Activated naive CD8-positive, alpha-beta T cell treated with anti-CD3 and anti-CD28 coated beads, Interleukin-2, amount 50 U/mL, for 24 hours (primary cell): ENCODE measurements around the gene NTMT2.

Source experiments
- ATAC-seq: fragments of 150-1000 bp; cut with Tn5 transposase; one replicate; pipeline ENCODE4 v1.10.0; 2021
- DNase-seq: peaks from one replicate; pipeline ENCODE4 v3.0.0; 2021
- H3K27ac Mint-ChIP-seq: one replicate; pipeline ENCODE4 v1.8.0; 2021; ENCODE audit warnings: mild to moderate bottlenecking, mixed read lengths
- H3K27me3 Mint-ChIP-seq: one replicate; pipeline ENCODE4 v1.8.0; 2021; ENCODE audit warnings: mixed read lengths
- H3K36me3 Mint-ChIP-seq: one replicate; pipeline ENCODE4 v1.8.0; 2021; ENCODE audit warnings: low read depth, mixed read lengths
- H3K4me1 Mint-ChIP-seq: one replicate; pipeline ENCODE4 v1.8.0; 2021; ENCODE audit warnings: mixed read lengths
- H3K4me3 Mint-ChIP-seq: one replicate; pipeline ENCODE4 v1.8.0; 2021; ENCODE audit warnings: mild to moderate bottlenecking, moderate library complexity, mixed read lengths
- H3K9me3 Mint-ChIP-seq: one replicate; pipeline ENCODE4 v1.8.0; 2021; ENCODE audit warnings: mixed read lengths

NTMT2 gene

DNA sequence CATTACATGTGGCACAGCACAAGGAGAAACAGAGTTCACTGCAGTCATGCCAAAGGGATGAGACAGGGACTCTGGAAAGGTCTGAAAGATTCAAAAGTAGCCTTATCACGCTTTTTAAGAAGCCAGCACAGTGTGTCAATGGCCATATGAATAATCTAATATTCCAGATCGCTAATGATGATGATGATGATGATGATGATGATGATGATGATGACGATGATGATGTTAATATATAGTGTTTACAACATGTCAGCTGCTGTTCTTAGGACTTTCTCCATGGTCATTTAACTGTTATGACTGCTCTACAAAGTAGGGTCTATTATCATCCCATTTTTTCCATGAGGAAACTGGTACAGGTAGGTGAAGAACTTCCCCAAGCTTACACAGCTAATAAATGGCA lies 64.4 kb downstream of the NTMT2 start:
- no peaks in the 10 kb centered on the region for H3K36me3 Mint-ChIP-seq
- peaks cover 32% of the 10 kb centered on the region for H3K27me3 Mint-ChIP-seq
- ATAC-seq (no peak), DNase-seq (no peak)
- H3K4me1 Mint-ChIP-seq = peaks cover 2% of the 10 kb centered on the region
- H3K4me3 Mint-ChIP-seq = no peak overlapping the region
- peaks cover 15% of the 10 kb centered on the region for H3K9me3 Mint-ChIP-seq
- no peak overlapping the region for H3K27ac Mint-ChIP-seq

DNA sequence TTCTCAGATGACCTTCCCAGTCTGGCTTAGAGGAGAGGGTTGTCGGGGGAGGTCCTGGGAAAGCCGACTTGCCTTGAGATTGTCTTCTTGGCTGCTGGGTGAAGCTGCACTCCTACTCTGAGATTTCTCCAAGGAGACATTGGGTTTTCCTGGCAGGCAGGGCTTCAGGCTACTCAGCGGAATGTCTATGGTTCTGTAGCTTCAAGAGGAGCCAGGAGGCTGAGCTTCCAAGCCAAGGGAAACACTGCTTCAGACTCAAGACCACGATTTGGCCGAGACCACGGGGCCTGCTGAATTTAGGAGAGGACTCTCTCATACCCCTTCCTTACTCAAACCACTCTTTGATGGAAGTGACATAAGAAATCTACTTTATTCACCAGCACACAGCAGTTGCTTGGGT lies 67.8 kb downstream of the NTMT2 start:
- Mint-ChIP-seq H3K9me3 (no peaks in the 10 kb centered on the region), H3K27ac (no peak overlapping the region), H3K36me3 (no peaks in the 10 kb centered on the region), H3K4me3 (no peak overlapping the region), H3K4me1 (peaks cover 2% of the 10 kb centered on the region), H3K27me3 (peaks cover 35% of the 10 kb centered on the region)
- no peak for ATAC-seq
- no peak for DNase-seq

DNA sequence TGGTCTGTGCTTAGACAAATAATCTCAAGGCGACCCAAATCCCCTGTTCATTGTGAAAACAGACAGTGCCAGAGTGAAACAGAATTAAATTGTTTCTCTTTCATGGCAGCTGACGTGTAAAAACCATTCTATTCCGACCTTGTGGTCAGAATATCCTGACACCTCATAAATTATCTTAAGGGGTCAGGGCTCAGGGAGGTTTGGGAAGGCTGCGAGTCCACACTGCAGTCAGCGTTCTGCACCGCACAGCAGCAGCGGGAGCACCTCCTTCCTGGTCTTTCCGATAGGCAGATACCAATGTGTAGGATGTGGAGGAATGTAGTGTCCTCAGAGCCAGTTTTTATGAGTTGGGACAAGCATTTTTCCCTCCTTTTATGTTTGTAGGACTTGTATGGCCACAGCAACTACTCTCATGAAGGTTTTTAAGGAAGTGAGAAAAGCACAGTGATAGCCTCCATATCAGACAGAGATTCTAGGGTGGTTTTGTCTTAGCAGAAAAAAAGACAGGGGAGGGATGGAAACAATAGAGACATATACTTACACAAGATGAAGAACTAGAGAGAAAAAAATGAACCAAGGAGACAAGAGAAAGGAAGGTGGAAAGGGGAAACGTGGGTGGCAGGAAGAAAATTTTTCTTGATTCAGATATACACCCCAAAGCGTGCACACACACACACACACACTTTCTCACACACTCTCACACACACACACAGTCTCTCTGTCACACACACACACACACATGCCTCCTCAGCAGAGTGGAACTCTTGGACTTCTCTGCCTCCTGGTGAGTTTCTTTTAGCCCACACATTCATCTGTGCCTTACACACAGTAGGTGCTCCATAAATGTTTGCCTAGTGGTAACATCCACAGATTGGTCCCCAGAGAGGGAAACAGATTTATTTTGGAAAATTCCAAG lies 68.6 kb downstream of the NTMT2 start:
- peak; percentile 52 for ATAC-seq
- Mint-ChIP-seq H3K36me3 (no peaks in the 10 kb centered on the region), H3K27me3 (peaks cover 35% of the 10 kb centered on the region), H3K27ac (no peak overlapping the region), H3K4me3 (no peak overlapping the region), H3K4me1 (peaks cover 2% of the 10 kb centered on the region), H3K9me3 (no peaks in the 10 kb centered on the region)
- no peak for DNase-seq

DNA sequence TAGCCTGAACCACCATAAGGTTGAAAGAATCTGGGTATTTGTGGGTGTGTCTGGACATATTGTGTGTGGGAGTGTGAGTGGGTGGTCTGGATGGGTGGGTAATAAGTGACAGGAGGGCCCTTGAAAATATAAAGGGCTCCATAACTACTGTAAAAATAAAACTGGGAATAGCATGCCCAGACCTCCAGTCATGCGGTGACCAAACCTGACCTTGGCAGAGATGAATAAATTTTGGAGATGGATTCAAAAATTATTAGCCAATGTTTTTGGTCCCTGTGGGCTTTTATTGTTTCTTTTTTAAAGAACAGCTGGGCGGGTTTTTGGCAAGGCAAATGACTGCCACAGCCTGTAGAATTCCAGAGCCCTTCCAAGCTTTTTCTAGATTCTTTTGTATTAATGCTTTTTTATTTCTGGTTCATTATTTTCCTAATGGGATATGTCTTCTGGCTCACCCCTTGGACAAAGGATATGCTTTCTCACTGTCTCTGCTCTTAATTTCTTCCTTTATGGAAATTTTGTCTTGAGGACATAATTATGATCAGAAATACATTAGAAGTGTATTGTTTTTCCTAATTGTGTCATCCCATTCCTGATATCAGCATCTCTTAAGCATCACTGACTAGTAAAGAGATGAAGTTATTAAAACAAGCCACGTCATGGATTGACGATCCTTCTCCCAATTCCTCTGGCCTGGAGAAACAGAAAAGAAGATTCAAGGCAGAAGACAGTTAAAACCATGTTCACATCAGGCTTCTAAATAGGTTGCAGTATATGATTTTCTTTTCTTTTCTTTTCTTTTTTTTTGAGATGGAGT lies 69.5 kb downstream of the NTMT2 start:
- peaks cover 30% of the 10 kb centered on the region for H3K27me3 Mint-ChIP-seq
- no peaks in the 10 kb centered on the region for H3K36me3 Mint-ChIP-seq
- no peaks in the 10 kb centered on the region for H3K9me3 Mint-ChIP-seq

DNA sequence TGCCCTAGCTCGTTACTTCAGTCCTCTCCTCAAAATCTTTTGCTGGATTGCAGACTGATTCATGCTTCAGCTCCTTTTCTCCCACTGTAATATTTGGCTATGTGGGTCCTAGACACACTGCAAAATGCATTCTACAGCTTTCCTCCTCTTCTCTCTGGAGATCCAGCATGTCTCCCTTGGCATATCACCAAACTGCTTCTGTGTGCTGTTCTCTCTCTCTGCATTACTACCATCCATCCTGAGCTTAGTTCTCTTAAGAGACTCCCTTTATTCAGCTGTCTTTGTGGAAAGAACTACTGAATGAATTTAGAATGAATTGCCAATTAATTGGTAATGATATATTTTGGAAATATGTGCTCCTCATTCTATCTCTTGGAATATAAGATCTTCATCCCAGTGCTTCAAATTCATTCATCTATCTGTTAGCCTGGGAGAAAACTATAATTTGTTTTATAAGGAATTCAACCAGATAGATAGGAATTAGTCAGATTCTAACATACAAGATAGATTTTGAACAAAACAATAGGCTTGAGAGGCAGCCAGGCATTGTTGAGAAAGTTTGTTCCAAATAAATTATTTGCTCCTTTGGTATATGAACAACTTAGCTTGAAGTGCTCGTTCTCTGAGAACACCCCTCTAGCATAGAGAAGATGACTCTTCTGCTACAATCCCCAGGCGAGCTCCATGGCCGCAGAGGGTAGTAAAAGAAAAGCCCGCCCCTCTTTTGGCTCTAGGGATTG lies 71.9 kb downstream of the NTMT2 start:
- peaks cover 2% of the 10 kb centered on the region for H3K4me1 Mint-ChIP-seq

More for the DNA sequence above, 69.5 kb downstream of the NTMT2 start:
- Mint-ChIP-seq H3K4me3 (no peak overlapping the region), H3K4me1 (peaks cover 2% of the 10 kb centered on the region), H3K27ac (no peak overlapping the region)
- ATAC-seq (no peak), DNase-seq (no peak)

DNA sequence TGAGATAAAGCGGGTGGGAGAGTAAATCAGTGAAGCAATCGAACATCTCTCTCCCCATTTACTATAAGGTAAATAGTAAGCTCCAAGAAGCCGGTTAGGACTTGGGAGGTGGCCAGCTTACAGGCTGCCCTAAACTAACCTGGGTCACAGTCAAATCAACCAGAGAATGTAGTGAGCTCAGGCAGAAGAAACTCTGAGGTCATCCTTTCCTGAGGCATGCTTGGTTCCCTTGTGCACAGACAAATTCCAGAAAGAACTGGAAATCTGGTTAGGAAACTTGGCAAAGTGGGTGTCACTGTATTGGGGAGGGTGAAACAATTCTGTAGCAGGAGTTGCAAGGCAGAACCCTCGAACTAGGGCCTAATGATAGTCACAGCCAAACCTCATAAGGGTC lies 72.5 kb downstream of the NTMT2 start:
- no peak overlapping the region for H3K4me3 Mint-ChIP-seq
- ATAC-seq (no peak), DNase-seq (no peak)
- H3K27ac Mint-ChIP-seq = no peak overlapping the region
- H3K36me3 Mint-ChIP-seq = no peaks in the 10 kb centered on the region
- peaks cover 2% of the 10 kb centered on the region for H3K4me1 Mint-ChIP-seq
- H3K9me3 Mint-ChIP-seq = no peaks in the 10 kb centered on the region
- H3K27me3 Mint-ChIP-seq = peaks cover 20% of the 10 kb centered on the region

More for the DNA sequence above, 71.9 kb downstream of the NTMT2 start:
- Mint-ChIP-seq H3K4me3 (no peak overlapping the region), H3K27me3 (peaks cover 22% of the 10 kb centered on the region), H3K9me3 (no peaks in the 10 kb centered on the region), H3K27ac (no peak overlapping the region), H3K36me3 (no peaks in the 10 kb centered on the region)
- DNase-seq = no peak
- ATAC-seq = no peak
